ENCODE data around the gene FPGS.

DNA sequence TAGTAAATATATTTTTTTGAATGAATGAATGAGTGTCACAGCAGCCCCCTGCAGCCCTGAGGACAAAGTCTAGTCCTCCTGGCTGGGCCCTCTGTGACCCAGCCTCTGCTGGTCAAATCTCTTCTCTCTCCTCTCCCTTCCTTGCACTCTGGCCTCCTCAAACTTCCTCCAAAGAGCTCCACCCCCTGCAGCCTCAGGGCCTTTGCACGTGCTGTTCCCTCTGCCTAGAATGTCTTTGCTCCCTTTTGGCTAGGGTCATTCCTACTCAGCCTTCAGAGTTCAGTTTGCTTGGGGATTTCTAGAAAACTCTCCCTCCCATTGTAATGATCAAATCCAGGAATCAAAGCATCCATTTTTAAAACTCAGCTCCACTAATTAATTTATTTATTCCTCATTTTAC is 37.3 kb upstream of the FPGS start:
- no peak for TF ChIP-seq POLR2A (IDR thresholded peaks at IDR 0.05)
- no peak for TF ChIP-seq CTCF (IDR thresholded peaks at IDR 0.05)
